HuH-7.5 (cell line): ENCODE data around the gene CCDC6.
"Not testable (repeated sequence)": the region's sequence is repeated elsewhere in the genome, so short reads cannot be mapped to it uniquely, and the experiment has no call there.

Source experiments
- DNase-seq: peaks from one replicate; pipeline ENCODE4 v3.0.0; 2011; ENCODE audit warnings: low spot score

Gene CCDC6

GRCh38 chr10:59808896-59809643 is 97.3 kb downstream of the CCDC6 start:
- peak; percentile 6 for DNase-seq

- no peak for DNase-seq
Measured at GRCh38 chr10:59807629-59808620, 98.4 kb downstream of the CCDC6 start.

- peak; percentile 18 for DNase-seq
Measured at GRCh38 chr10:59805014-59805413, 101.3 kb downstream of the CCDC6 start.

- DNase-seq, result no peak
Measured at GRCh38 chr10:59804220-59804619, 102.1 kb downstream of the CCDC6 start.

- no peak for DNase-seq
Measured at GRCh38 chr10:59803714-59804113, 102.6 kb downstream of the CCDC6 start.

GRCh38 chr10:59801171-59801570 is 105.2 kb downstream of the CCDC6 start:
- DNase-seq, result no peak

GRCh38 chr10:59799421-59799820 is 106.9 kb downstream of the CCDC6 start:
- DNase-seq, result no peak

GRCh38 chr10:59793919-59794318 is 112.4 kb downstream of the CCDC6 start:
- DNase-seq, result no peak

GRCh38 chr10:59792812-59793211 is 113.5 kb downstream of the CCDC6 start:
- no peak for DNase-seq

- no peak for DNase-seq
Measured at GRCh38 chr10:59791601-59792000, 114.8 kb downstream of the CCDC6 start.

GRCh38 chr10:59790080-59790479 is 116.3 kb downstream of the CCDC6 start:
- not testable (repeated sequence) for DNase-seq

GRCh38 chr10:59788914-59789313 is 117.4 kb downstream of the CCDC6 start:
- not testable (repeated sequence) for DNase-seq

GRCh38 chr10:59787032-59787431 is 119.3 kb downstream of the CCDC6 start:
- DNase-seq, result not testable (repeated sequence)

GRCh38 chr10:59785476-59785875 is 120.9 kb downstream of the CCDC6 start:
- DNase-seq, result not testable (repeated sequence)

- DNase-seq, result no peak
Measured at GRCh38 chr10:59781511-59781910, 124.8 kb downstream of the CCDC6 start.

- DNase-seq, result no peak
Measured at GRCh38 chr10:59779756-59780533, 126.4 kb downstream of the CCDC6 start.

- no peak for DNase-seq
Measured at GRCh38 chr10:59774451-59774850, 131.9 kb downstream of the CCDC6 start.

- DNase-seq, result no peak
Measured at GRCh38 chr10:59773088-59773487, 133.3 kb downstream of the CCDC6 start.

- no peak for DNase-seq
Measured at GRCh38 chr10:59771162-59771807, 135.1 kb downstream of the CCDC6 start.

GRCh38 chr10:59770689-59771088 is 135.7 kb downstream of the CCDC6 start:
- no peak for DNase-seq

- no peak for DNase-seq
Measured at GRCh38 chr10:59762505-59762904, 143.9 kb downstream of the CCDC6 start.

- no peak for DNase-seq
Measured at GRCh38 chr10:59757966-59758365, 148.4 kb downstream of the CCDC6 start.
